WTC11 (cell line): ENCODE results near the gene FRYL. TPM values are rescaled to one million over a fixed set of nuclear protein-coding genes. Genes with fewer than 3 reads are reported as not detected.

Experiments
- ATAC-seq: fragments of 200-7000 bp; cut with Tn5 transposase; 2 replicates; pipeline ENCODE4 v1.10.0; 2021; ENCODE audit warnings: mild to moderate bottlenecking, moderate library complexity
- CTCF ChIA-PET: fragments of 300-600 bp; sonication (Branson Sonifier 250); formaldehyde crosslinking; loops from one replicate; lab custom pipeline; 2021; ENCODE audit warnings: antibody characterized with exemption; lab: Charles Lee
- POLR2A ChIA-PET: fragments of 350-600 bp; sonication (Branson Sonifier 250); formaldehyde crosslinking; loops from one replicate; lab custom pipeline; 2021; ENCODE audit warnings: antibody characterized with exemption; lab: Charles Lee
- DNase-seq: peaks from one replicate; pipeline ENCODE4 v3.0.0; 2021; ENCODE audit warnings: low spot score
- H3K27ac Mint-ChIP-seq: 2 replicates; pipeline ENCODE4 v1.8.0; 2021; ENCODE audit warnings: mixed read lengths
- H3K27me3 Mint-ChIP-seq: 2 replicates; pipeline ENCODE4 v1.8.0; 2021; ENCODE audit warnings: low read depth, mild to moderate bottlenecking, moderate library complexity, mixed read lengths
- H3K36me3 Mint-ChIP-seq: 2 replicates; pipeline ENCODE4 v1.8.0; 2021; ENCODE audit warnings: mixed read lengths
- H3K4me1 Mint-ChIP-seq: 2 replicates; pipeline ENCODE4 v1.8.0; 2022; ENCODE audit warnings: mixed read lengths
- H3K4me3 Mint-ChIP-seq: 2 replicates; pipeline ENCODE4 v1.8.0; 2021; ENCODE audit warnings: mild to moderate bottlenecking, moderate library complexity, mixed read lengths
- H3K9me3 Mint-ChIP-seq: 2 replicates; pipeline ENCODE4 v1.8.0; 2021; ENCODE audit warnings: mixed read lengths
- CREB1 ChIP-seq: sonication (generic); formaldehyde crosslinking; IDR thresholded peaks from 2 replicates; pipeline ENCODE4 v1.8.0; 2023; ENCODE audit warnings: mild to moderate bottlenecking, missing genetic modification reagents
- CREM ChIP-seq: sonication (generic); formaldehyde crosslinking; IDR thresholded peaks from 2 replicates; pipeline ENCODE4 v1.8.1; 2022; ENCODE audit warnings: mild to moderate bottlenecking, missing genetic modification reagents, moderate library complexity
- CTCF ChIP-seq: fragments of 200-600 bp; IDR thresholded peaks from 2 replicates; pipeline ENCODE4 v1.8.0; 2022; ENCODE audit warnings: antibody characterized with exemption
- E2F4 ChIP-seq: sonication (generic); formaldehyde crosslinking; IDR thresholded peaks from 2 replicates; pipeline ENCODE4 v1.8.1; 2022; ENCODE audit warnings: low read depth, mild to moderate bottlenecking, moderate library complexity, missing genetic modification reagents, borderline replicate concordance
- E2F5 ChIP-seq: sonication (generic); formaldehyde crosslinking; IDR thresholded peaks from 2 replicates; pipeline ENCODE4 v1.8.1; 2022; ENCODE audit warnings: mild to moderate bottlenecking, moderate library complexity, missing genetic modification reagents
- ETV6 ChIP-seq: sonication (generic); formaldehyde crosslinking; IDR thresholded peaks from 2 replicates; pipeline ENCODE4 v1.8.1; 2022; ENCODE audit warnings: mild to moderate bottlenecking, missing genetic modification reagents
- FOXJ3 ChIP-seq: sonication (generic); formaldehyde crosslinking; IDR thresholded peaks from 2 replicates; pipeline ENCODE4 v1.9.0; 2021; ENCODE audit warnings: missing genetic modification reagents, mild to moderate bottlenecking, borderline replicate concordance
- GRHL2 ChIP-seq: fragments of 250-450 bp; sonication (Bioruptor Pico); IDR thresholded peaks from 2 replicates; pipeline ENCODE4 v1.8.0; 2022; ENCODE audit warnings: mild to moderate bottlenecking, moderate library complexity; ENCODE audit not compliant: insufficient replicate concordance, severe bottlenecking
- MAX ChIP-seq: sonication (generic); formaldehyde crosslinking; IDR thresholded peaks from 2 replicates; pipeline ENCODE4 v1.8.0; 2022; ENCODE audit warnings: mild to moderate bottlenecking, missing genetic modification reagents
- MXD4 ChIP-seq: fragments of 250-450 bp; sonication (Bioruptor Pico); IDR thresholded peaks from 2 replicates; pipeline ENCODE4 v1.8.0; 2021; ENCODE audit warnings: mild to moderate bottlenecking, moderate library complexity, borderline replicate concordance
- NFATC4 ChIP-seq: fragments of 250-450 bp; sonication (Bioruptor Pico); IDR thresholded peaks from 2 replicates; pipeline ENCODE4 v1.9.0; 2021; ENCODE audit warnings: mild to moderate bottlenecking
- NFYB ChIP-seq: sonication (generic); formaldehyde crosslinking; conservative IDR thresholded peaks from 2 replicates; pipeline ENCODE4 v1.8.0; 2022; ENCODE audit warnings: low read depth, missing genetic modification reagents
- OVOL2 ChIP-seq: fragments of 250-450 bp; sonication (Bioruptor Pico); IDR thresholded peaks from 2 replicates; pipeline ENCODE4 v1.9.0; 2021; ENCODE audit warnings: mild to moderate bottlenecking, borderline replicate concordance
- SMAD3 ChIP-seq: sonication (generic); formaldehyde crosslinking; IDR thresholded peaks from 2 replicates; pipeline ENCODE4 v1.8.0; 2022; ENCODE audit warnings: missing genetic modification reagents, mild to moderate bottlenecking, borderline replicate concordance
- USF1 ChIP-seq: sonication (generic); formaldehyde crosslinking; IDR thresholded peaks from 2 replicates; pipeline ENCODE4 v1.8.0; 2022; ENCODE audit warnings: mild to moderate bottlenecking, missing genetic modification reagents
- ZNF121 ChIP-seq: sonication (generic); formaldehyde crosslinking; IDR thresholded peaks from 2 replicates; pipeline ENCODE4 v1.8.0; 2023; ENCODE audit warnings: missing genetic modification reagents
- ZNF263 ChIP-seq: sonication (generic); formaldehyde crosslinking; IDR thresholded peaks from 2 replicates; pipeline ENCODE4 v1.8.1; 2022; ENCODE audit warnings: low read depth, mild to moderate bottlenecking, moderate library complexity, missing genetic modification reagents
- ZNF416 ChIP-seq: fragments of 250-450 bp; sonication (Bioruptor Pico); IDR thresholded peaks from 2 replicates; pipeline ENCODE4 v1.9.0; 2021; ENCODE audit warnings: mild to moderate bottlenecking, inconsistent platforms
- ZNF671 ChIP-seq: fragments of 250-450 bp; sonication (Bioruptor Pico); IDR thresholded peaks from 2 replicates; pipeline ENCODE4 v1.8.0; 2021; ENCODE audit warnings: mild to moderate bottlenecking
- total RNA-seq: library from RNA; stranded (reverse); gene quantifications from 3 replicates; pipeline ENCODE4 v1.2.3, GENCODE V29; 2021

FRYL gene
- total RNA-seq, 1 experiment from 2014 or later: 38.7 TPM

GRCh38 chr4:48795108-48795507, 15.0 kb upstream of the FRYL start:
- POLR2A ChIA-PET: no interaction called here
- no peak overlapping the region for H3K27ac Mint-ChIP-seq

GRCh38 chr4:48792348-48793006, 12.4 kb upstream of the FRYL start:
- Mint-ChIP-seq H3K9me3 (no peaks in the 10 kb centered on the region), H3K4me3 (no peak overlapping the region), H3K4me1 (peaks cover 7% of the 10 kb centered on the region), H3K27me3 (no peaks in the 10 kb centered on the region; the same call in 1 of the 2 replicates), H3K36me3 (no peaks in the 10 kb centered on the region), H3K27ac (no peak overlapping the region)
- TF ChIP-seq GRHL2 (CRISPR knock-in tag) (no peak), ZNF671 (CRISPR knock-in tag) (no peak), E2F4 (CRISPR knock-in tag) (no peak), ZNF121 (no peak), MAX (CRISPR knock-in tag) (no peak), CREM (no peak), CREB1 (no peak), CTCF (no peak), NFATC4 (CRISPR knock-in tag) (no peak), MXD4 (CRISPR knock-in tag) (no peak)
- ChIA-PET POLR2A (no interaction called here), CTCF (no interaction called here)
- DNase-seq (no peak), ATAC-seq (no peak)

More at GRCh38 chr4:48795108-48795507, 15.0 kb upstream of the FRYL start:
- Mint-ChIP-seq H3K9me3 (peaks cover 2% of the 10 kb centered on the region), H3K27me3 (no peaks in the 10 kb centered on the region; the same call in 1 of the 2 replicates), H3K36me3 (no peaks in the 10 kb centered on the region), H3K4me1 (peaks cover 17% of the 10 kb centered on the region), H3K4me3 (no peak overlapping the region)
- CTCF ChIA-PET: no interaction called here
- no peak for DNase-seq
- TF ChIP-seq OVOL2 (no peak), ZNF416 (no peak)
- no peak for ATAC-seq

- CTCF ChIA-PET: no interaction called here
- Mint-ChIP-seq H3K27me3 (no peaks in the 10 kb centered on the region; the same call in 1 of the 2 replicates), H3K9me3 (no peaks in the 10 kb centered on the region), H3K4me1 (peaks cover 9% of the 10 kb centered on the region), H3K36me3 (no peaks in the 10 kb centered on the region), H3K4me3 (no peak overlapping the region), H3K27ac (no peak overlapping the region; the same call in 1 of the 2 replicates)
- POLR2A ChIA-PET: no interaction called here
- DNase-seq (no peak), ATAC-seq (no peak)
- TF ChIP-seq SMAD3 (CRISPR knock-in tag) (no peak), USF1 (CRISPR knock-in tag) (no peak), E2F5 (CRISPR knock-in tag) (no peak), ETV6 (no peak), CTCF (no peak), NFYB (CRISPR knock-in tag) (no peak), ZNF263 (no peak), FOXJ3 (CRISPR knock-in tag) (no peak)
Measured at GRCh38 chr4:48791313-48791712, 11.2 kb upstream of the FRYL start.
